HG02642 (cell line): ENCODE results near the gene ITSN1.
"Not testable (repeated sequence)": the region's sequence is repeated elsewhere in the genome, so short reads cannot be mapped to it uniquely, and the experiment has no call there.

Source experiments
- ATAC-seq: cut with Tn5 transposase; IDR thresholded peaks from one replicate; pipeline ENCODE4 v1.9.1; 2021; ENCODE audit warnings: mild to moderate bottlenecking; ENCODE audit not compliant: unreplicated experiment, poor library complexity

Gene ITSN1

DNA sequence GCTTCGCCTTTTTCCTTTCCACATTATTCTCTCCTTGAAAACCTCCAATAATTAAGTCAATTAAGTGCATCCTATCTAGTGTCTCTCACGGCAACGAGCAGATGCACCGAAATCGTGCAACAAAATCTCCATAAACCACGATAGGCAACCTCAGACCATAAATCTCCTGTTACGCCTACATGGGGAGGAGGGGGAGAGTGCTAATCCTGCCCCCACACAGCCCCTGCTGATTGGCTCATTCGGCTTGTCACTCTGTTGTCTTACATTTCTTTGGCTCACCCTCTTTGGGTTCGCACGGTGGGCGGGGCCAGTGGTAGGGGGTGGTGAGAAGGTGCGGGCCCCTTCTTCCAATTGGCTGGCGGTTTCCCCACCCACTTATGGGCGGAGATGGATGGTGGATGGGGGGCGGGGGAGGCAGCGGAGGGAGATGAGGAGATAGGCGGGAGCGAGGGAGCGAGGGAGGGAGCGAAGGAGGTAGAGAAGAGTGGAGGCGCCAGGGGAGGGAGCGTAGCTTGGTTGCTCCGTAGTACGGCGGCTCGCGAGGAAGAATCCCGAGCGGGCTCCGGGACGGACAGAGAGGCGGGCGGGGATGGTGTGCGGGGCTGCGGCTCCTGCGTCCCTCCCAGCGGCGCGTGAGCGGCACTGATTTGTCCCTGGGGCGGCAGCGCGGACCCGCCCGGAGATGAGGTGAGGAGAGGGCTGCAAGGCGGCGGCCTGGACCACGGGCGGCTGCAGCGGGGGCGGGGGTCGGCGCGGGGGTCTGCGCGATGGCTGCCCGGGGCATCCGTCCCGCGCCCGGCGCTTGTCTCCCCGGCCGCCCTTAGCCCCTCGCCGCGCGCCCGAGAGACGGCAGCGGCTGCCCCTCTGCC, at the start of gene ITSN1:
Gene ITSN1, plus strand, starts transcription at position 475 of the 869 bp plus-strand sequence. CDS start 76,328 bp downstream, outside the sequence.
- peak; percentile 88 for ATAC-seq

DNA sequence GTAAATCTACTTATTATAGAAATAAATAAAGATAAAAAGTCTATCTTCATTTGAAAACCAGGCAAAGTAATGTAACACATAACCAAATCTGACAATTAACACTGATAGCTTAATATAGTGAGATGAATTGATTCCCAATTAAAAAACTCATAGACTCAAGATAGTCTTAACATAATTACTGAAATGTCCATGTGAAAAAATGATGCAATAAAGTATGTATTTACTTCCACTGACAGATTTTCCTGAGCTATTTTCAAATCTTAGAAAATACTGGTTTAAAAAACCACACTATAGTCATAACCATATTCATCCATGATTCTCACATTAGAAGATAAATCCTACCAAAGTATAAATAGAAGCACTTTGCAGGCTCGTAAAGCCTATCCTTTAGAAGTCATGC, 44.2 kb upstream of the ITSN1 start:
- ATAC-seq = no peak

DNA sequence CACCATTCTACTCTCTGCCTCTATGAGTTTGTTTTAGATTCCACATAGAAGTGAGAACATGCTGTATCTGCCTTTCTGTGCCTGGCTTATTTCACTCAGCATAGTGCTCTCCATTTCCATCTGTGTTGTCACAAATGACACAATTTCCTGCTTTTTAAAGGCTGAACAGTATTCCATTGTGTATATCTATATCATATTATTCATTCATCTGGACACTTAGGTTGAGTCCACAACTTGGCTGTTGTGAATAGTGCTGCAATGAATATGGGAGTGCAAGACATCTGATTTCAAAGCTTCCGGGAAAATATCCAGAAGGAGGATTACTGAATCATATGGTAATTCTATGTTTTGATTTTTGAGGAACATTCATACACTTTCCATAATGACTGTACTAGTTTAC, 33.7 kb upstream of the ITSN1 start:
- ATAC-seq = no peak

DNA sequence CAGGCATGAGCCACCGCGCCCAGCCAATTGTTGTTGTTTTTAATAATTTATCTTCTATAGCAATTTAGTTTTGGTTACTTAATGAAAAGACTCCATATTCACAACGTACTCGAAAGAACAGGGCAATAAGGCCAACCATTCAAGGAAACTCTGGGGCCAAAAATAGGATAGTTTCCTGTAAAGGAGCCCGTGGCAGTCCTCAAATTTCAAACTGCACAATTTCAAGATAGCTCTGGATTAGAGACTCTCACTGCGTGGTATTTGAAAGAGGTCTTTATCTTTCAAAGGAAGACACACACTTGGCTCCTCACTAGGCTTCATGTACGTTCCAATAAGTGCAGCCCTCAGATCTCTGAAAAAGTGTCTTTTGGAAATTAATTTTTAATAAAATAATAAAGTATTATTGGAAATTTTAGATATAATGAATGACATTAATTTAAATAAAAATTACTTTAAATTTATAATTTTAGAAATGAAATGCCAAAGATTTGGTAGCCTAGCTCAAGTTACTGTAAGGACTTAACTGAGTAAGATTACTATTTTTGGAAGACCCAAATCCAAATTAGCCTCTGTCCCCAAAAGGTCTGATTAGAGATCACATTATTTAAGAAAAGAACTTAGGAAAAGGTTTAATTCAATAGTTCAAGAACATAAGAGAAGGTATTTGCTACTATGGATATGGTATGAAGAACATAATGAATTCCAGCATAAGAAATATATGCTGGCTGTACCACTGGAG, 31.1 kb upstream of the ITSN1 start:
- ATAC-seq = no peak

DNA sequence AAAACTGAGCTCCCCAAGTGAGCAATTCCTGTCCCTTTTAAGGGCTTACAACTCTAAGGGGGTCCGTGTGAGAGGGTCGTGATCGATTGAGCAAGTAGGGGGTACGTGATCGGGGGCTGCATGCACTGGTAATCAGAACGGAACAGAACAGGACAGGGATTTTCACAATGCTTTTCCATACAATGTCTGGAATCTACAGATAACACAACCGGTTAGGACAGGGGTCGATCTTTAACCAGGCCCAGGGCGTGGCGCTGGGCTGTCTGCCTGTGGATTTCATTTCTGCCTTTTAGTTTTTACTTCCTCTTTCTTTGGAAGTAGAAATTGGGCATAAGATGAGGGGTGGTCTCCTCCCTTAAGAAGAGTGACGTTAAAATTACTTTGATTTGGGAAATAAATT, 24.7 kb upstream of the ITSN1 start:
- ATAC-seq = not testable (repeated sequence)

DNA sequence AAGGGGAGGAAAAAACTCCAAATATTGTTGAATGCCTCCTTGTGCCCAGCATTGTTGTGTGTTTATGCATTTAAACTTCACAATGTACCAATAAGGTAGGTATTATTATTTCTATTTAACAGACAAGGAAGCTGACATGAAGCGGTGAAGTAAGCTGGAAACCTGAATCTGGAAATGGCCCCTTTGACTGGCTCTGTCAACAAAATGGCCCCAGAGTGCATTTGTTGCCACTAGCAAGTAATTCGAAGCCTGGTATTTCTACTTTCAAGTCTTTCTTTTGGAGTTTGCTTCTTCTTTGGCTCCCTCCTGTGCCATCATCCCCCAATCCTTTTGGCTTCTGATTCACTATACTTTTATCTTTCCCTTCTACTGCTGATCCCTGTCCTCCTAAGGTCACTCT, 23.9 kb upstream of the ITSN1 start:
- no peak for ATAC-seq

DNA sequence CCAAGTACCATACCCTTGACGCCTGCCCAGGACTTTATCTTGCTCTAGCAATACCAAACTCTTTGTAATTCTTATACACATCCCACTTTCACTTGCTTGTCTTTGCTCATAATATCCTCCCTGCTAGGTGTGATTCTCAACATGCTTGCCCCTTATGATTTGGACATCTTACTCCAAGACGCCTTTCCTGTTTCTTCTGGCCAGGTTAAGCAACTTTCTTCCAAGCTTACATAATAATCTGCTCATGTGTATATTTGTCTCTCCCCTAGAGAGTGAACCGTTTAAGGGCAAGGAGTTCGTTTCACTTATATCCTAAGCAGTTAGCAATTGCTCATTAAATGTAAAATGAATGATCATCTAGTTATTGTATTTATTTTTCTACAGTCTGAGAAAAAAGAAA, 22.6 kb upstream of the ITSN1 start:
- ATAC-seq = no peak

DNA sequence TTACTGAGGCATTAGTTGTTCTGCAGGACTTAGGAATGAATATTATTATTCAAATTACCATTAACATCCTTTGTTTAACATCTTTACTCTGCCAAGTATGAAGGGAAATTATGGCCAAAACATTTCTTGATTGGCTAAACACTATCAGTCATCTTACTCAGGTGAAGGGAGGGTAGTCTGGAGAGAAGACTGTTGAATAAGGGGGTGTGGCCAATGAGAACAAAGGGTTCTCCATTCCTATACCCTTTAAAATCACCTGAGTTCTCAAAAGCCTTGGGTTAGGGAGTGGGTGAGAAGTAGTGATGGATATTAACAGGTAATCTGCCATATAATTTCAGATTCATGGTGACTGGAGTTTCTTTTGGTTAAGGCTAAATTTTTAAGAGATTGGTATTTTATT, 20.0 kb upstream of the ITSN1 start:
- ATAC-seq = no peak

DNA sequence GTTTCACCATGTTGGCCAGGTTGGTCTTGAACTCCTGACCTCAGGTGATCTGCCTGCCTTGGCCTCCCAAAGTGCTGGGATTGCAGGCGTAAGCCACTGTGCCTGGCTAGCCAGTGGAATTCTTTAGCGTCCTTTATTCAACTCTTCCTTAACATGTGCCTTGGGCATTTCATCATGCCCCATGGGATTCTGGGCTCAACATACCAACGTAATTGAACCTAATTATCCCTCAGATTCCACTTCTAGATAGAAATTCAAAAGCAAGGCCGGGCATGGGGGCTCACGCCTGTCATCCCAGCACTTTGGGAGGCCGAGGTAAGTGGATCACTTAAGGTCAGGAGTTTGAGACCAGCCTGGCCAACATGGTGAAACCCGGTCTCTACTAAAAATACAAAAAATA, 16.1 kb upstream of the ITSN1 start:
- not testable (repeated sequence) for ATAC-seq

DNA sequence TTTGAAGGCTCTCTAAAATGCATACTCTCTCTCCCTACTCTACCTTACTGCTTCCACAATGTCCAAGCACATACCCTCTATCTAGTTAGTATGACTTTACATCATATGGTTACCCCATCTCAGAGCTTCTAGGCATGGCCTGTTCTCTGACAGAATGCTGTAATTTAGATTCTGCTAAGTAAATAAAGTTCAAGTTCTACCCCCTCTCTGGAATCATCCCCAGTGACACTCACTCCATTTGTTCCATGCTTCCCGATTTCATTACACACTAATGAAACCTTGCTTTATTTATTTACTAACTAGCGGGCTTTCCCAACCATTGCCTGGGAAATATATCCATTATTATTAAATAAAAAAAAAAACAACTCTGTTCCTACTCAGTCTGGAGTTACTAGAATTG, 8.0 kb upstream of the ITSN1 start:
- no peak for ATAC-seq

DNA sequence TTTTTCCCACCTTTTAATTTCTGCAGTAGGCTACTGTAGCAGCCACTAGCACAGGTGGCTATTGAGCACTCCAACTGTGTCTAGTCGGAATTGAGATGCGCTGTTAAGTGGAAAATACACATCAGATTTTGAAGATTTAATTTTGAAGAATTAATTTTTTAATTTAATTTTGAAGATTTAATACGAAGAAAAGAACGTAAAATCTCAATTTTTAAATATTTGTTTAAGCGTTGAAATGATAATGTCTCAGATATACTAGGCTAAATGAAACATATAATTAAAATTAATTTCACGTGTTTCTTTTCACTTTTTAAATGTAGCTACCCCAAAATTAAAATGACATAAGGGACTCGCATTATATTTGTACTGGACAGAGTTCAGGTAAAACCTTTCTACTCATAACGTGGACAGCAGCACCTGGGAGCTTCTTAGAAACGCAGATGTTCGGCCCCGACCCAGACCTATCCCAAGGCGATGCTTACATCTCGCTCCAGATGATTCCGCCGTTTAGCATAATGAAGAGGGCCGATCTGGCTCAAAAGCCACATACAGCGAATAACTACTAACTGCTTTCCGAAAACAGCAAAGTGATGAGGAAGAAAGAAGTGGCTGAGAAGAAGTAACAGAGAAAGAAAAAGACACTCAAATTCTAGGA, 1.5 kb upstream of the ITSN1 start:
- no peak for ATAC-seq

DNA sequence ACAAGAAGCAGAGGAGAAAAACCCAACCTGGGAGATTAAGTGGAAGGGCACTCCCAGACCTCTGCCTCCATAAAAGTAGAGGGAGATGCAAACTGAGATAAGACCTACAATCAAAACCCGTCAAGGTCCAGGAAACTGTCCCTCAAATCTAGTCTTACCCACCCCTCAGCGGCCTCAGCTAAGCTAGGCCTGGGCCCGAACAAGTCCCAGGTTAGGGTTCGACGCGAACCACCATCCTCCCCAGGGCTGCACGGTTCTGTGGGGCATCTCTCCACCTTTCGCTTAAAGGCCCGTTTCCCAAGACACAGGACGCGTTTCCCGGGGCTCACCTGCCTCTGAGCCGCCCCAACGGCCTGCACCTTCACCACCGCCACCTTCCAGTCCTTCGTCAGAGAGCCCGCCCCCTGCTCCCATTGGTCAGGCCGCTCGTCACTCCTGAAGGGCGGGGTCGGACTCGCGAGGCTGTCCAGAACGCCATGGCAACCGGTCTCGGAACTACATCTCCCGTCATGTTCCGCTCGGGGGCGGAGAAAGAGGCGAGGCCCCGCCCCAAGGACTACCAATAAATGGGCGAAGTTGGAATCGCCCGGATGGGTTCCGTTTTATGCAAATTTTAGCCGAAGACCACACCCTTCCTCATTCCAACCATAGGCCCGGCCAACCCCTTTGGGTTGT, 812 bp upstream of the ITSN1 start, which contains the start of gene CRYZL1:
Gene CRYZL1, minus strand, starts transcription at position 390 of the 675 bp plus-strand sequence. CDS start 10,190 bp downstream, outside the sequence.
- peak; percentile 86 for ATAC-seq

DNA sequence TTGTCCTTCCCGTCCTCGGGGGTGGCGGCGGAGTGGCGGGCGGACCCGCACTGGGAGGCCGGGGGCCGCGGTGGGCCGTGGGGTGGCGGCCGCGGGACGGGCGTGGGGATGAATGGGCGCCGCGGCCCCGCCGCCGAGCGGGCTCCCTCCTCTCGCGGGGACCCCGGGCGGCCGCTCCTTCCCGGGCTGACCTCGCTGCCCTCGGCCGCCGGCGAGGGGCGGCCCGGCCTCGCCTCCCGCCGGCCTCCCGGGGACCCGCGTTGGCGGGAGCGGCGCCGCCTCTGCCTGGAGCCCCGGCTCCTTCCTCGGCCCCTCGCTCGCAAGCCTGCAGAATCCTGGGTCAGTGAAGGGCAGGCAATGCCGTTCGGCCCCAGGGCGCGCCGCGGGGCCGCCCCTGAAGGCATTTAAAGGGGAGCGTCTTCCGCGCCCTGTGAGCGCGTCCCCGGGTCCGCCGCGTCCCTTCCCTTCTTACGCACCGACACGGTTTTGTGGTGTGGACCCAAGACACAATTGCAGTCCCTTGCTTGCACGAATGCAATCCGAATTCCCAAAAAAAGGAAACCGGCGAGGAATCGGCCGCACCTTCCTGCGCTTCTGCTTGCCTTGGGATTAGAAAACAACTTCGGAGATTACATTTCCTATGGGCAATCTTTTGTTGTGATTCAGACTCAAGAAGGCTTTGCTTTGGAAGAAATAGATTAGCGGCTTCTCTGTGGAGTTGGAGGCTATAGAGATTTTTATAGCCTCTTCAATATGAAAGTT, 776 bp downstream of the ITSN1 start:
- ATAC-seq = peak; percentile 0

DNA sequence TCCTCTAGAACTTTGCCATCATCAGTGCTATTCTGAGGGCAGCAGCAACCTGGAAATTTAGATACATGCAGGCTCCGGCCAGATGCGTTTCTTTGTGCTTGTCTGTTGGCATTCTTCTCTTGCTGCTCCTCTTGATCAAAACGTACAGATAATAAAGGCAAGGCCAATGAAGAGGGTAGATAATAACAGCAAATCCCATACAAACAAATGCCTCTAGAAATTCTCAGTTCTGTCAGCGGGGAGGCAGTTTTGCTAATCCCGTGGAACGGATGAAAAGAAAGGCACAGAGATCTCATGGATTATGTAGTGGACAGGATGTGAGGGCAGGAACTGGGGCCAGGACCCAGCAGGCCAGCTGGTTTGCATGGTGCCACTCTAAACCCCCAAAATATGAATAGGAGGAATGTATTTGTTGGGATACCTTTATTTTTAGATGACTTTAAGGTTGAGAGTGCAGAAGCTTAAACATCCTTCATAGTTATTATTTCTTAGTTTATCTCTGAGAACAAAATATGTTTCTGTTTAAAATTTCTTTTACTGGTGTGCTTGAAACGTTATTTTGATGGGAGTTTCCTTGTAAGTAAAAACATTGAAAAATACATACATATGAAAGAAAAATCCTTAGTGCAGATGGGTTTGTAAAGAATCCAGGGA, 1.5 kb downstream of the ITSN1 start:
- no peak for ATAC-seq

DNA sequence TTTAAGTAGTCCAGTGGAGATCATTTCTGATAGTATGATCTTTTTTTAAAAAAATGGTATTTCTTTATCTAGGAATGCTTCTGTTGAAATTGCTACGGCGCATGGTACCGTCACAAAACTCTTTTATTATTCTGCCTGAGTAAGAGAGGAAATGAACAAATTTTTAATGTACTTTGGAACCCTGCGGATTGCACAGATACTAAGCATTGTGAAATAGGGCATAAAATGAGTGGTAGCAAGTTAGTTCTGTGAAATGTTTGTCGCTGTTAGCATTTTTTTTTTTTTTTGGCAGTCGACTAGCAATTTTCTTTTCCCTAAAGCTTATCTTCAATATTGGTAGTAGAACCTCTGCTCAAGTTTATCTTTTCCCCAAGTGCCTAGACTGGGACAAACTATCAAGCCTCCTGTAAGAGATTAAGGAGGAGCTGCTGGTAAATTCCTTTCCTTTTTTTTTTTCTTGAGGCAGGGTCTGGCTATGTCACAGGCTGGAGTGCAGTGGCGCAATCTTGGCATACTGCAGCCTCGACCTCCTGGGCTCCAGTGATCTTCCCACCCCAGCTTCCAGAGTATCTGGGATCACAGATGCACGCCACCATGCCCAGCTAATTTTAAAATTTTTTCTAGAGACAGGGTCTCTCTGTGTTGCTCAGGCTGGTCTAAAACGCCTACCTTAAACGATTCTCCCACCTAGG, 2.2 kb downstream of the ITSN1 start:
- ATAC-seq = no peak

DNA sequence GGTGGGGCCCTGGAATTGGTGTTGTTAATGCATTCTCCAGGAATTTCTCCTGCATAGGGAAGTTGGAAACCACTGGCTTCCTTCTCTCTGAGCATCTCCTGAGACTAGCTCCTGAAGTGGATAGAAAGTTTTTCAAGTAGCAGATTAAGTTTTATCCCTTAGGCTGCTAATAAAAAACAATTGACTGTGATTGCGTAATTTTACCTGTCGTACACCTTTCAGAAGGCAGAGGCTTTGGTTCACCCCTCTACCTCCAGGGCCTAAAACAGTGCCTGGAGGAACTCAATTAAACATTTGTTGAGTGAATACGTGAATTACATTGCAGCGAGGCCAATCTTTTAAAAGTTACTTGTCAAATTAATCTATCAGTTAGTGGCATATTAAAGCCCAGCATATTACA, 3.4 kb downstream of the ITSN1 start:
- no peak for ATAC-seq

DNA sequence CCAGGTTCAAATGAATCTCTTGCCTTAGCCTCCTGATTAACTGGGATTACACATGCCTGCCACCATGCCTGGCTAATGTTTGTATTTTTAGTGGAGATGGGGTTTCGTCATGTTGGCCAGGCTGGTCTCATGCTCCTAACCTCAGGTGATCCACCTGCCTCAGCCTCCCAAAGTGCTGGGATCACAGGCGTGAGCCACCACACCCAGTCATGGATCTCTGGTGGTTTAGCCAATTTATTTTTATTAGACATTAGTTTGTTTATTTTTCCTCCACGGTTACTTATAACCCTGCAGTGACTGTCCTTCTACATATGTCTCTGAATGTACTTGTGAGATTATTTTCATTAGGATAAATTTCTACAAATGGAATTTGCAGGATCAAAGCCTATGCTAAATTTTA, 5.3 kb downstream of the ITSN1 start:
- ATAC-seq = no peak

DNA sequence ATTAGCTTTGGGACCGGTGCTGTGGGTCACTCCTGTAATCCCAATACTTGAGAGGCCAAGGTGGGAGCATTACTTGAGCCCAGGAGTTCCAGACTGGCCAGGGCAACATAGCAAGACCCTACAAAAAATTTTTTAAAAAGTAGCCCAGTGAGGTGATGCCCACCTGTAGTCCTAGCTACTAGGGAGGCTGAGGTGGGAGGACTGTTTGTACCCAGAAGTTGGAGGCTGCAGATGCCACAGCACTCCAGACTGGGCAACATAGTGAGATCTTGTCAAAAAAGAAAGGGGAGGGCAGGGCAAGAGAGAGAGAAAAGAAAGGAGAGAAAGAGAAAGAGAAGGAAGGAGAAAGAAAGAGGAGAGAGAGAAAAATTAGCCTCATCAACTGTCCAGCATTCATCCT, 6.3 kb downstream of the ITSN1 start:
- no peak for ATAC-seq

DNA sequence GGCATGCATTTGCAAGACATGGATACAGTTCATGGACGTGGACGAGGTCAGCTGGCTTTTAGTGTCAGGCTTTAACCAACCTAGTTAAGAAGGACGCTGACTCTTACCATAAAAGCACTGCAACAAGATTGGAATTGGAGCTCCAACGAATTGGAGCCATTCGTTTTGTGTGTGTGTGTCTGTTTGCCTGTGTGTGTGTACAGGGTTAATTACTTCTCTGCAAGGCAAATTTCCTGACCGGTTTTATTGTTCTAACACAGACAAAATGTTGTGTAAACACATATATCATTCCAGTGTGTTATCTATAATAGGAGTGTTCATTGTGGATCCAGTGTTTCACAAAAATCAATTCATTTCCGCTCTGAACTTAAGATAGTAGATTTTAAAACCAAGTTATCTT, 7.9 kb downstream of the ITSN1 start:
- ATAC-seq = no peak
